22Rv1 (cell line): ENCODE results near the gene LCP2.
"Not testable (repeated sequence)": the region's sequence is repeated elsewhere in the genome, so short reads cannot be mapped to it uniquely, and the experiment has no call there.

Source experiments
- CTCF ChIP-seq: fragments of 450-650 bp; IDR thresholded peaks from 2 replicates; pipeline ENCODE4 v1.5.1; 2017; ENCODE audit warnings: mild to moderate bottlenecking
- ZFX ChIP-seq: fragments of 450-650 bp; IDR thresholded peaks from 2 replicates; pipeline ENCODE4 v1.6.1; 2017; ENCODE audit warnings: antibody characterized with exemption, borderline replicate concordance

- not testable (repeated sequence) for TF ChIP-seq CTCF, ZFX
Observed at GRCh38 chr5:170245436-170245835, 52.1 kb downstream of the LCP2 start.
